H1 (cell line): ENCODE data around the gene DPP10. TPM values are rescaled to one million over a fixed set of nuclear protein-coding genes. Genes with fewer than 3 reads are reported as not detected.

Source experiments
- ASH2L ChIP-seq: fragments of 200-600, 300-600 bp; sonication (generic); IDR thresholded peaks from one replicate; pipeline ENCODE4 v1.7.1; 2017; ENCODE audit warnings: low read length
- JUND ChIP-seq: IDR thresholded peaks from 2 replicates; pipeline ENCODE4 v1.6.1; 2011; ENCODE audit warnings: mild to moderate bottlenecking, improper control_type of control experiment, low read length
- RNF2 ChIP-seq: fragments of 200-900, 300-1000 bp; sonication (generic); IDR thresholded peaks from 2 replicates; pipeline ENCODE4 v1.7.1; 2016; ENCODE audit warnings: borderline replicate concordance, low read depth, mild to moderate bottlenecking, antibody characterized with exemption, low read length; ENCODE audit not compliant: poor library complexity, severe bottlenecking; ENCODE audit errors: missing control alignments
- TEAD4 ChIP-seq: IDR thresholded peaks from 2 replicates; pipeline ENCODE4 v1.6.1; 2012; ENCODE audit warnings: low read depth, low read length, inconsistent platforms, mixed read lengths
- polyA plus RNA-seq, 7 experiments: library from polyadenylated mRNA; depleted of rRNA in 3 of 7; stranded (reverse) in 5 of 7; unstranded in 2 of 7; fragments of >200 nt in 5 of 7; fragments of 200-250 nt in 2 of 7; gene quantifications; 1 replicate in 5 of 7; 2 replicates in 1 of 7; 4 replicates in 1 of 7; pipeline versions ENCODE4 v1.2.1 to v1.2.3, GENCODE V29; 2011 to 2013; ENCODE audit warnings: missing spikeins in 2 of 7, mixed read lengths in 2 of 7
- total RNA-seq: library from RNA; stranded (reverse); fragmentation: NEBNext Ultra II Directional; extraction: Animal tissue kit (Norgen Biotek cat#: 25700); gene quantifications from 2 replicates; pipeline ENCODE4 v1.2.1, GENCODE V29; 2021

The DPP10 gene
- total and polyA plus RNA-seq, 2 of the 8 experiments (the other 6 are each of a cell fraction or from before 2014, with no cell fraction given) = 3.3 to 7.2 TPM

GRCh38 chr2:115542331-115542730 lies 1099.9 kb downstream of the DPP10 start (continued):
- TF ChIP-seq TEAD4 = no peak
- no peak for TF ChIP-seq RNF2
- TF ChIP-seq JUND = no peak
- no peak for TF ChIP-seq ASH2L
